HEK293 (cell line): ENCODE data around the gene GCSAM.

Source experiments
- FEZF1 ChIP-seq: fragments of 450-650 bp; formaldehyde crosslinking; IDR thresholded peaks from 2 replicates; pipeline ENCODE4 v1.5.1; 2016; ENCODE audit warnings: missing biosample characterization, missing genetic modification characterization
- GLI4 ChIP-seq: fragments of 450-650 bp; formaldehyde crosslinking; IDR thresholded peaks from 2 replicates; pipeline ENCODE4 v1.5.1; 2016; ENCODE audit warnings: missing biosample characterization, missing genetic modification characterization
- KLF10 ChIP-seq: fragments of 450-650 bp; IDR thresholded peaks from 2 replicates; pipeline ENCODE4 v1.5.1; 2018; ENCODE audit warnings: missing biosample characterization, mild to moderate bottlenecking, missing genetic modification characterization
- PRDM1 ChIP-seq: fragments of 450-650 bp; formaldehyde crosslinking; IDR thresholded peaks from 2 replicates; pipeline ENCODE4; 2016; ENCODE audit warnings: missing biosample characterization, missing genetic modification characterization
- RBAK ChIP-seq: fragments of 450-650 bp; formaldehyde crosslinking; IDR thresholded peaks from 2 replicates; pipeline ENCODE4 v1.5.1; 2016; ENCODE audit warnings: missing biosample characterization, missing genetic modification characterization
- SCRT1 ChIP-seq: fragments of 450-650 bp; formaldehyde crosslinking; IDR thresholded peaks from 2 replicates; pipeline ENCODE4 v1.5.1; 2016; ENCODE audit warnings: missing biosample characterization, missing genetic modification characterization, borderline replicate concordance
- ZBTB8A ChIP-seq: fragments of 450-650 bp; formaldehyde crosslinking; IDR thresholded peaks from 2 replicates; pipeline ENCODE4 v1.5.1; 2016; ENCODE audit warnings: missing biosample characterization, missing genetic modification characterization
- ZNF10 ChIP-seq: fragments of 450-650 bp; formaldehyde crosslinking; IDR thresholded peaks from 2 replicates; pipeline ENCODE4 v1.5.1; 2017; ENCODE audit warnings: missing biosample characterization, missing genetic modification characterization
- ZNF140 ChIP-seq: fragments of 450-650 bp; formaldehyde crosslinking; IDR thresholded peaks from 2 replicates; pipeline ENCODE4 v1.5.1; 2016; ENCODE audit warnings: missing biosample characterization, missing genetic modification characterization
- ZNF2 ChIP-seq: fragments of 450-650 bp; formaldehyde crosslinking; IDR thresholded peaks from 2 replicates; pipeline ENCODE4 v1.5.1; 2016; ENCODE audit warnings: missing biosample characterization, missing genetic modification characterization
- ZNF302 ChIP-seq: fragments of 450-650 bp; formaldehyde crosslinking; IDR thresholded peaks from 2 replicates; pipeline ENCODE4 v1.5.1; 2016; ENCODE audit warnings: missing biosample characterization, missing genetic modification characterization, low read depth
- ZNF335 ChIP-seq: fragments of 450-650 bp; formaldehyde crosslinking; conservative IDR thresholded peaks from 2 replicates; pipeline ENCODE4 v1.5.1; 2016; ENCODE audit warnings: missing biosample characterization, missing genetic modification characterization
- ZNF426 ChIP-seq: fragments of 450-650 bp; formaldehyde crosslinking; IDR thresholded peaks from 2 replicates; pipeline ENCODE4 v1.5.1; 2017; ENCODE audit warnings: missing biosample characterization, missing genetic modification characterization, mild to moderate bottlenecking, inconsistent platforms, moderate library complexity
- ZNF548 ChIP-seq: fragments of 450-650 bp; formaldehyde crosslinking; IDR thresholded peaks from 2 replicates; pipeline ENCODE4 v1.5.1; 2016; ENCODE audit warnings: missing biosample characterization, missing genetic modification characterization
- ZNF610 ChIP-seq: fragments of 450-650 bp; formaldehyde crosslinking; IDR thresholded peaks from 2 replicates; pipeline ENCODE4 v1.5.1; 2016; ENCODE audit warnings: missing biosample characterization, missing genetic modification characterization, borderline replicate concordance
- ZNF677 ChIP-seq: fragments of 450-650 bp; IDR thresholded peaks from 2 replicates; pipeline ENCODE4 v1.5.0; 2018; ENCODE audit warnings: missing biosample characterization, mild to moderate bottlenecking, missing genetic modification characterization, moderate library complexity
- ZNF701 ChIP-seq: fragments of 450-650 bp; formaldehyde crosslinking; IDR thresholded peaks from 2 replicates; pipeline ENCODE4 v1.5.1; 2016; ENCODE audit warnings: missing biosample characterization, missing genetic modification characterization
- ZNF76 ChIP-seq: fragments of 450-650 bp; formaldehyde crosslinking; IDR thresholded peaks from 2 replicates; pipeline ENCODE4; 2016; ENCODE audit warnings: low read depth, missing biosample characterization, missing genetic modification characterization, borderline replicate concordance
- ZNF785 ChIP-seq: fragments of 450-650 bp; formaldehyde crosslinking; IDR thresholded peaks from 2 replicates; pipeline ENCODE4 v1.5.1; 2016; ENCODE audit warnings: missing biosample characterization, missing genetic modification characterization
- TF ChIP-seq, protein P1 (sequence below): fragments of 450-650 bp; formaldehyde crosslinking; IDR thresholded peaks from 2 replicates; pipeline ENCODE4 v1.5.1; 2016; ENCODE audit warnings: missing biosample characterization, missing genetic modification characterization, low read depth
- TF ChIP-seq, protein P2 (sequence below): fragments of 450-650 bp; formaldehyde crosslinking; conservative IDR thresholded peaks from 2 replicates; pipeline ENCODE4 v1.5.1; 2016; ENCODE audit warnings: low read depth, missing biosample characterization, missing genetic modification characterization
- TF ChIP-seq, protein P3 (sequence below): fragments of 450-650 bp; formaldehyde crosslinking; IDR thresholded peaks from 2 replicates; pipeline ENCODE4 v1.5.1; 2016; ENCODE audit warnings: missing biosample characterization, missing genetic modification characterization
- TF ChIP-seq, protein P4 (sequence below): fragments of 450-650 bp; formaldehyde crosslinking; IDR thresholded peaks from 2 replicates; pipeline ENCODE4 v1.5.1; 2017; ENCODE audit warnings: missing biosample characterization, missing genetic modification characterization
- TF ChIP-seq, protein P5 (sequence below): fragments of 450-650 bp; formaldehyde crosslinking; IDR thresholded peaks from 2 replicates; pipeline ENCODE4 v1.5.1; 2016; ENCODE audit warnings: missing biosample characterization, missing genetic modification characterization
- TF ChIP-seq, protein P6 (sequence below): fragments of 450-650 bp; formaldehyde crosslinking; IDR thresholded peaks from 2 replicates; pipeline ENCODE4 v1.5.1; 2017; ENCODE audit warnings: missing biosample characterization, missing genetic modification characterization

The GCSAM gene

DNA sequence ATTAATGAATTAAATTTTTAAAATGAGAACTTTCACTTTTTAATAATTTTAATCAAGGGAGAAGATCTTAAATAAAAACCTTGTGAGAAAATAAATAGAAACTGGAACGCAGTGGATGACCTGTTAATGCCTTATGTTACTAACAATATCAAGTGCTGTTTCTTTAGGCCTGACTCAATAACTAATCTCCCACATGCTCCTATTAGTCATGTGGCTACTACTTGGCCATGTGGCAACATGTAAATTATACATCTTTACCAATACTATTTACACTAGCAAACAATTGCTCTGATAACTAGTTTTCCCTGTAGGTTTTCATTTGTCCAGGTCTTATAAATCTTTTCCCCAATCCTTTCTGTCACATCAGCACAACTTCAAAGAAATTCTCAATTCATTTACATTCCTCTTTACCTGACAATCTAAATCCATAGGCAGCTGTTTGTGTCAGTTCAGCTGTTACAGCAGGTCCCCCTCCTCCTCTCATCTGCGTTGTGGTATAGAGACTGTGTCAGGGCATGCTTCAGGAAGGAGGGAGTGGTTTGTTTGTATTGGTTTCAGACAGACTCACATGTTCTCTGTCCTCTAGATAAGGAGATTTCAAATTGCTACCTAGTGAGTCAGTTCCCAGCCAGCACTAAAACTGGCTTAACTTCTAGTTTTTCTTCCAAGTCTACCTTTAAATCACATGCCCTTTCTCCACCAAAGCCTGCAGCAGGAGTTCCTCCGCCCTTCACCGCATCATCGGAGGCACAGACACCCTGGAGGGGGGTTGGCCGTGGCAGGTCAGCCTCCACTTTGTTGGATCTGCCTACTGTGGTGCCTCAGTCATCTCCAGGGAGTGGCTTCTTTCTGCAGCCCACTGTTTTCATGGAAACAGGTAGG is 58.2 kb downstream of the GCSAM start (continued):
- TF ChIP-seq, protein P1, sequence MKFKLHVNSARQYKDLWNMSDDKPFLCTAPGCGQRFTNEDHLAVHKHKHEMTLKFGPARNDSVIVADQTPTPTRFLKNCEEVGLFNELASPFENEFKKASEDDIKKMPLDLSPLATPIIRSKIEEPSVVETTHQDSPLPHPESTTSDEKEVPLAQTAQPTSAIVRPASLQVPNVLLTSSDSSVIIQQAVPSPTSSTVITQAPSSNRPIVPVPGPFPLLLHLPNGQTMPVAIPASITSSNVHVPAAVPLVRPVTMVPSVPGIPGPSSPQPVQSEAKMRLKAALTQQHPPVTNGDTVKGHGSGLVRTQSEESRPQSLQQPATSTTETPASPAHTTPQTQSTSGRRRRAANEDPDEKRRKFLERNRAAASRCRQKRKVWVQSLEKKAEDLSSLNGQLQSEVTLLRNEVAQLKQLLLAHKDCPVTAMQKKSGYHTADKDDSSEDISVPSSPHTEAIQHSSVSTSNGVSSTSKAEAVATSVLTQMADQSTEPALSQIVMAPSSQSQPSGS, result no peak
- TF ChIP-seq, protein P2, sequence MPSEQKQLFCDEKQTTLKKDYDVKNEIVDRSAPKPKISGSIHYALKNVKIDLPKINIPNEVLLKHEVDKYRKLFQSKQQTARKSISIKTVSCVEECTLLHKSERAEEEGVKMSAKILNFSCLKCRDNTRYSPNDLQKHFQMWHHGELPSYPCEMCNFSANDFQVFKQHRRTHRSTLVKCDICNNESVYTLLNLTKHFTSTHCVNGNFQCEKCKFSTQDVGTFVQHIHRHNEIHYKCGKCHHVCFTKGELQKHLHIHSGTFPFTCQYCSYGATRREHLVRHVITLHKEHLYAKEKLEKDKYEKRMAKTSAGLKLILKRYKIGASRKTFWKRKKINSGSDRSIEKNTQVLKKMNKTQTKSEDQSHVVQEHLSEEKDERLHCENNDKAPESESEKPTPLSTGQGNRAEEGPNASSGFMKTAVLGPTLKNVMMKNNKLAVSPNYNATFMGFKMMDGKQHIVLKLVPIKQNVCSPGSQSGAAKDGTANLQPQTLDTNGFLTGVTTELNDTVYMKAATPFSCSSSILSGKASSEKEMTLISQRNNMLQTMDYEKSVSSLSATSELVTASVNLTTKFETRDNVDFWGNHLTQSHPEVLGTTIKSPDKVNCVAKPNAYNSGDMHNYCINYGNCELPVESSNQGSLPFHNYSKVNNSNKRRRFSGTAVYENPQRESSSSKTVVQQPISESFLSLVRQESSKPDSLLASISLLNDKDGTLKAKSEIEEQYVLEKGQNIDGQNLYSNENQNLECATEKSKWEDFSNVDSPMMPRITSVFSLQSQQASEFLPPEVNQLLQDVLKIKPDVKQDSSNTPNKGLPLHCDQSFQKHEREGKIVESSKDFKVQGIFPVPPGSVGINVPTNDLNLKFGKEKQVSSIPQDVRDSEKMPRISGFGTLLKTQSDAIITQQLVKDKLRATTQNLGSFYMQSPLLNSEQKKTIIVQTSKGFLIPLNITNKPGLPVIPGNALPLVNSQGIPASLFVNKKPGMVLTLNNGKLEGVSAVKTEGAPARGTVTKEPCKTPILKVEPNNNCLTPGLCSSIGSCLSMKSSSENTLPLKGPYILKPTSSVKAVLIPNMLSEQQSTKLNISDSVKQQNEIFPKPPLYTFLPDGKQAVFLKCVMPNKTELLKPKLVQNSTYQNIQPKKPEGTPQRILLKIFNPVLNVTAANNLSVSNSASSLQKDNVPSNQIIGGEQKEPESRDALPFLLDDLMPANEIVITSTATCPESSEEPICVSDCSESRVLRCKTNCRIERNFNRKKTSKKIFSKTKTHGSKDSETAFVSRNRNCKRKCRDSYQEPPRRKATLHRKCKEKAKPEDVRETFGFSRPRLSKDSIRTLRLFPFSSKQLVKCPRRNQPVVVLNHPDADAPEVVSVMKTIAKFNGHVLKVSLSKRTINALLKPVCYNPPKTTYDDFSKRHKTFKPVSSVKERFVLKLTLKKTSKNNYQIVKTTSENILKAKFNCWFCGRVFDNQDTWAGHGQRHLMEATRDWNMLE, result no peak
- TF ChIP-seq GLI4 (tag by site-specific recombination), result no peak
- TF ChIP-seq ZNF335, result peak; percentile 26; the same call in 1 of the 2 replicates
- TF ChIP-seq, protein P3, sequence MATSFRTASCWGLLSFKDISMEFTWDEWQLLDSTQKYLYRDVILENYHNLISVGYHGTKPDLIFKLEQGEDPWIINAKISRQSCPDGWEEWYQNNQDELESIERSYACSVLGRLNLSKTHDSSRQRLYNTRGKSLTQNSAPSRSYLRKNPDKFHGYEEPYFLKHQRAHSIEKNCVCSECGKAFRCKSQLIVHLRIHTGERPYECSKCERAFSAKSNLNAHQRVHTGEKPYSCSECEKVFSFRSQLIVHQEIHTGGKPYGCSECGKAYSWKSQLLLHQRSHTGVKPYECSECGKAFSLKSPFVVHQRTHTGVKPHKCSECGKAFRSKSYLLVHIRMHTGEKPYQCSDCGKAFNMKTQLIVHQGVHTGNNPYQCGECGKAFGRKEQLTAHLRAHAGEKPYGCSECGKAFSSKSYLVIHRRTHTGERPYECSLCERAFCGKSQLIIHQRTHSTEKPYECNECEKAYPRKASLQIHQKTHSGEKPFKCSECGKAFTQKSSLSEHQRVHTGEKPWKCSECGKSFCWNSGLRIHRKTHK (tag by site-specific recombination), result no peak
- TF ChIP-seq FEZF1 (tag by site-specific recombination), result no peak
- TF ChIP-seq, protein P4, sequence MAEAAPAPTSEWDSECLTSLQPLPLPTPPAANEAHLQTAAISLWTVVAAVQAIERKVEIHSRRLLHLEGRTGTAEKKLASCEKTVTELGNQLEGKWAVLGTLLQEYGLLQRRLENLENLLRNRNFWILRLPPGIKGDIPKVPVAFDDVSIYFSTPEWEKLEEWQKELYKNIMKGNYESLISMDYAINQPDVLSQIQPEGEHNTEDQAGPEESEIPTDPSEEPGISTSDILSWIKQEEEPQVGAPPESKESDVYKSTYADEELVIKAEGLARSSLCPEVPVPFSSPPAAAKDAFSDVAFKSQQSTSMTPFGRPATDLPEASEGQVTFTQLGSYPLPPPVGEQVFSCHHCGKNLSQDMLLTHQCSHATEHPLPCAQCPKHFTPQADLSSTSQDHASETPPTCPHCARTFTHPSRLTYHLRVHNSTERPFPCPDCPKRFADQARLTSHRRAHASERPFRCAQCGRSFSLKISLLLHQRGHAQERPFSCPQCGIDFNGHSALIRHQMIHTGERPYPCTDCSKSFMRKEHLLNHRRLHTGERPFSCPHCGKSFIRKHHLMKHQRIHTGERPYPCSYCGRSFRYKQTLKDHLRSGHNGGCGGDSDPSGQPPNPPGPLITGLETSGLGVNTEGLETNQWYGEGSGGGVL (tag by site-specific recombination), result 0 out of 2 replicates have a peak, but pooled peaks have one; percentile 23
- TF ChIP-seq ZNF10 (tag by site-specific recombination), result no peak
- no peak for TF ChIP-seq ZNF140 (tag by site-specific recombination)
- no peak for TF ChIP-seq PRDM1
- TF ChIP-seq, protein P5, sequence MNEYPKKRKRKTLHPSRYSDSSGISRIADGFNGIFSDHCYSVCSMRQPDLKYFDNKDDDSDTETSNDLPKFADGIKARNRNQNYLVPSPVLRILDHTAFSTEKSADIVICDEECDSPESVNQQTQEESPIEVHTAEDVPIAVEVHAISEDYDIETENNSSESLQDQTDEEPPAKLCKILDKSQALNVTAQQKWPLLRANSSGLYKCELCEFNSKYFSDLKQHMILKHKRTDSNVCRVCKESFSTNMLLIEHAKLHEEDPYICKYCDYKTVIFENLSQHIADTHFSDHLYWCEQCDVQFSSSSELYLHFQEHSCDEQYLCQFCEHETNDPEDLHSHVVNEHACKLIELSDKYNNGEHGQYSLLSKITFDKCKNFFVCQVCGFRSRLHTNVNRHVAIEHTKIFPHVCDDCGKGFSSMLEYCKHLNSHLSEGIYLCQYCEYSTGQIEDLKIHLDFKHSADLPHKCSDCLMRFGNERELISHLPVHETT (tag by site-specific recombination), result no peak
- no peak for TF ChIP-seq ZNF677
- no peak for TF ChIP-seq ZNF785 (tag by site-specific recombination)
- TF ChIP-seq, protein P6, sequence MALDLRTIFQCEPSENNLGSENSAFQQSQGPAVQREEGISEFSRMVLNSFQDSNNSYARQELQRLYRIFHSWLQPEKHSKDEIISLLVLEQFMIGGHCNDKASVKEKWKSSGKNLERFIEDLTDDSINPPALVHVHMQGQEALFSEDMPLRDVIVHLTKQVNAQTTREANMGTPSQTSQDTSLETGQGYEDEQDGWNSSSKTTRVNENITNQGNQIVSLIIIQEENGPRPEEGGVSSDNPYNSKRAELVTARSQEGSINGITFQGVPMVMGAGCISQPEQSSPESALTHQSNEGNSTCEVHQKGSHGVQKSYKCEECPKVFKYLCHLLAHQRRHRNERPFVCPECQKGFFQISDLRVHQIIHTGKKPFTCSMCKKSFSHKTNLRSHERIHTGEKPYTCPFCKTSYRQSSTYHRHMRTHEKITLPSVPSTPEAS (tag by site-specific recombination), result no peak
- TF ChIP-seq ZNF548, result no peak
- 0 out of 2 replicates have a peak, but pooled peaks have one; percentile 25 for TF ChIP-seq ZNF2 (tag by site-specific recombination)
- TF ChIP-seq ZNF610 (tag by site-specific recombination), result no peak
- no peak for TF ChIP-seq ZNF701 (tag by site-specific recombination)
- TF ChIP-seq KLF10 (tag by site-specific recombination), result peak; percentile 22; the same call in 1 of the 2 replicates
- TF ChIP-seq ZNF426, result no peak
- TF ChIP-seq ZNF76 (tag by site-specific recombination), result no peak
- no peak for TF ChIP-seq RBAK (tag by site-specific recombination)
- no peak for TF ChIP-seq ZBTB8A
- TF ChIP-seq SCRT1 (tag by site-specific recombination), result no peak
- TF ChIP-seq ZNF302 (tag by site-specific recombination), result no peak
